Sigmoid colon (tissue), 4 donors: ENCODE results near the gene SSR4.
A peak's percentile ranks its signal among the peaks of the same experiment; 100 is the strongest.

ENCODE experiments used
- CTCF ChIP-seq, 4 experiments: fragments of 450-650 bp in 3 of 4; fragments of 200-600 bp in 1 of 4; IDR thresholded peaks; one replicate each; pipeline ENCODE4 v1.5.1; 2016 to 2019; ENCODE audit warnings: antibody characterized with exemption in 4 of 4, mild to moderate bottlenecking in 3 of 4, moderate library complexity in 2 of 4
- EP300 ChIP-seq, 4 donors: sonication (generic); formaldehyde crosslinking; IDR thresholded peaks; one replicate each; pipeline ENCODE4 v1.6.1; 2017; ENCODE audit warnings: antibody characterized with exemption in 4 of 4
- POLR2A ChIP-seq, 2 donors: fragments of 450-650 bp; IDR thresholded peaks; one replicate each; pipeline ENCODE4 v1.6.1; 2016; ENCODE audit warnings: antibody characterized with exemption in 2 of 2, mild to moderate bottlenecking in 2 of 2, moderate library complexity in 2 of 2
- POLR2AphosphoS5 ChIP-seq, 4 donors: sonication (generic); formaldehyde crosslinking; IDR thresholded peaks; one replicate each; pipeline ENCODE4 v1.6.1; 2017; ENCODE audit warnings: antibody characterized with exemption in 4 of 4

DNA sequence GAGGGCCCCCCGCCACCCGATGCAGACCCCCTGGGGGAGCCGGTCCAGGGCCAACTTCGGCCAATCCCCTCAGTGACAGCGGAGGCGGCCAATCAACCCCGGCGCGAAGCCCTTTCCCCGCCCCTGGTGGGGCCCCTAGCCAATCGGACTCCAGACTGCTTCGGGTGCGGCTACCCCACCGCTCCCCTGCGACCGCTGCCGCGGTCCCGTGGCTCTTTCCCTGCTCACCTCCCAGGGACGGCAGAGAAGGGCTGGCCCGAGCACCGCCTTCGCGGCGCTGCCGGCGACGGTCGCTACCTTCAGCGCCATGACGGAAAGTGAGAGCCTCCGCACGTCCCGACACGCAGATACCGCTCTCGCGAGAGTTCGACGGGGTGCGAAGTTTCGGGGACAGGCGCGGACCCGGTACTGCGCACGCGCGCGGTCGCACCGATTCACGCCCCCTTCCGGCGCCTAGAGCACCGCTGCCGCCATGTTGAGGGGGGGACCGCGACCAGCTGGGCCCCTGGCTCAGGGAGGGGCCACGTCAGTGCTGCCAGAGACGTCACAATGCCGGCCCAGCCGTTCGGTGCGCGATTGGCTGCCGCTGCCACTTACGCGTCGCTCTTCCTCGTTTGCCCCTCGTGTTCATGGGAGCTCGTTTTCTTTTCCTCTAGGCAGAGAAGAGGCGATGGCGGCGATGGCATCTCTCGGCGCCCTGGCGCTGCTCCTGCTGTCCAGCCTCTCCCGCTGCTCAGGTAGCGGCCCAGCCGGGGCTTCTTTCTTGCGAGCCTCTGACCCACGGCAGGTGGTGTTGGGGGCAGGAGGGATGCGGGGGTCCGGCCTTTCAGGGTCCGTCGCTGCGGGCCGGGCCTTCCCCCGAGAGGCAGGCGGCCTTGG, at the start of gene SSR4, which contains the start of gene IDH3G:
- TF ChIP-seq CTCF (IDR thresholded peaks at IDR 0.05): no peak
- TF ChIP-seq POLR2AphosphoS5 (IDR thresholded peaks at IDR 0.05): peak; percentile 61 to 86 (median 82)
- TF ChIP-seq POLR2A (IDR thresholded peaks at IDR 0.05): peak; percentile 32 to 57
- no peak for TF ChIP-seq EP300 (IDR thresholded peaks at IDR 0.05)
